Central memory CD4-positive, alpha-beta T cell (primary cell): ENCODE measurements around the gene ATF7.
"Not testable (repeated sequence)": the region's sequence is repeated elsewhere in the genome, so short reads cannot be mapped to it uniquely, and the experiment has no call there.

Experiments
- DNase-seq: peaks from one replicate; pipeline ENCODE4 v3.0.0; 2022

Gene ATF7

DNA sequence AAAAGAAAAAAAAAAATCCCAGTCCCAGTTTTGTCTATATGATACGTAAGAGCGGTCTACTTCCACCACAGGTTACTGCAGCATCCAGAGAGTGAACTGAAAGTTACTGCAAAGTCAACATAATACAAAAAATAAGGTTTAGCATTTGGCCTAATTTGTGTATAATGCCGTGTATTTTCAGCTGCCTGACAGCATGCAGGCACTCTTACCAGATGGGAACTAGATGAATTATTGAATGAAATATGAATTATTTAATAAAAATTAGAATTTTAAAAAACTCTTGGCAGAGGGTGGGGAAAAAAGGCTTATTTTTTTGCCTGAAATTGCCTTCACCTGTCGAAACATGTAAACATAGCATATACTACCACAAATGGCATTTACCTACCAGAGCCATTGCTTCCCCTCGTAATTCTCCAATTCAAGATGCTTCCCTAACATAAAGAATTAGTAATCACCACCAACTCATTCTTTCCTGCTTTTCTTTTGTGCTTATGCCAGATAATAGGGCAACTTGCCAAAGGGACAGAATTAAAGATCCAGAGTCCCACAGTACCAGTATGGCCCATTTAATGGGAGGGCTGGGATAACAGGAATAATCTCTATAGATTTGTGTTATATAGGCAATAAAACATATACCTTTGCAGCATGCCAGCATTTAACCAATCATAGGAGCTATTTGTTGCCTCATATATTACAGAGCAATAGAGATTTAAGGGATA, 31.1 kb downstream of the ATF7 start:
- no peak for DNase-seq

DNA sequence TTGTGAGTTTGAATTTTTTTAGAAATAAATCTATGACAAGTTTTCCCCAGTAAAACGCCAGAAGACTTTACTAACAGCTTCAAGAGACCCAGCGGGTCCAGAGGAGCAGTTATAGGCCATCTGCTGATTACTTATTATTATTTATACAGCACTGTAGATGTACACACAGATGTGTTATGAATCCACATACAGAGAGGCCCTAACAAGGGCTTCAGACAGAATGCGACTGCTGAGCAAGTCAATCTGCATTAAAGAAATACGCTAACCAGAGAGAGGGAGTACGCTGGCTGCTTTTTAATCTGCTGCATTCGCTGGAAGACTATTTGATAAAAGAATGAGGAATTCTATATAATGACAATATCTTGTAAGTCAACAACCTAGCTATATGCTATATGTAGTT, 32.5 kb downstream of the ATF7 start:
- DNase-seq: no peak

DNA sequence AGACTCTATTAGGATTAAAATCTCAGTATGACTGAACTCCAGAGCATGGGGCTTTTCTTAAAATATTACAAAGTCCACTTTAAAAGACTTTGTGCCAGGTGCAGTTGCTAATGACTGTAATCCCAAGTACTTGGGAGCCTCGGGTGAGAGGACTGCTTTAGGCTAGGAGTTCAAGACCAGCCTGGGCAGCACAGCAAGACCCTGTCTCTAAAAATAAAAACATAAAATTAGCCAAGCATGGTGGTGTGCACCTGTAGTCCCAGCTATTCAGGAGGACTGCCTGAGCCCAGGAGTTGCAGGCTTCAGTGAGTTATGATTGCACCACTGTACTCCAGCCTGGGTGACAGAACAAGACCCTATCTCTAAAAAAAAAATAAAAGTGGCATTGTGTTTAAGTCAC, 33.2 kb downstream of the ATF7 start:
- DNase-seq: no peak

DNA sequence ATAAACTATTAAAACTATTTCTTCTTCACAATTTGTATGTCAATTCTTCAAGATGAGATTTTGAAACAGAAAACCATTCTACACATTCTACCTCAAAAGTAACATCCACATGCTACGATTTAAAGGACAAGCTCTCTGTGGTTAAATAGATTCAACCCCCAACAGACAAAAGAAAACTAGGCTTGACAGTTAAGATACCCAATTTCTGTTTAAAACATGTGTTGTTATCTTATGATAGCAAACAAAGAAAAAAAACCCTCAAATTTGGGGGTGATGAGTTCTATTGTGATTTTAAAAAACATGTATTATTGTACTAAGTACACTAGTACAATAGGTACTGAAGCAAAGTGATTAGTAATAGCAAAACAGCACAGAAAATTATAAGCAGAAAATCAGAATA, 33.8 kb downstream of the ATF7 start:
- no peak for DNase-seq

DNA sequence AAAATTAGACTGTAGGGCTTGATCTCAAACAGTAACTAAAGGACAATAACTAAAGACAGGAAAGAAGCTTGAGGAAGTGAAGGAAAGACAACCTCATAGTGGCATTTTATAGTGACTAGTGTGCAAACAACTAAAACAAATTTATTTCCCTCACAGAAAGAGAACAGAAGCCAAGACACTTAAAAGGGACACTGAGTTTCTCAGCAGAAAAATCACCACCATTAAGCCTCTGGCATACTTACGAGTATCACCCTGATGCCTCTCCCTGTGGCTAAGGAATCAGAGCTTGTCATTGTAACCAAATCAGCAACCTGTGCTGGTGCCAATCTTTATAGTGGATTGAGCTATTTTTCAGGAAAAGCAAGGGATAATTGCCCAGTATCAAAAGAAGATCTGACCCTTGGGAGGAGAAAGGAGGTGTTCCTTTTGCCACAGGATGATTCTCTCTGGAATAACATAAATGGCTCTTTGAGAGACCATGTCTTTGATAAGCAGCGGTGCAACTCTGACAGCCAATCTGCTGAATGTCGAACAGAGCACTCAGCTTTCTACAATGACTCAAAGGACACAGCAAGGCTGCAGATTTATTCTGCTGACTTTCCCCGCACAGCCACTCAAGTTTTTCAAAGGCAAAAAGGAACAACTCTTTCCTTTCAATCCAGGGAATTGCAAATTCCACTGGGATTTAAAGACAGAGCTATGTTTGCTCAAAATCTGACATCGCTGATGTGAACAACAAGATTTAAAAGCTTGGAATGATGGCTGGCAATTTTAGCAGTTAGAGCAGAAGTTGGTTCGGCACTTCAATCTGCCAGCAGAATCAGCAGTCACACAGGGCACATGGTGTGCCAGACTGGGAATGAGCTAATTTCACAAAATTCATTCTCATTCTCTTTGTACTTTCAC, 34.6 kb downstream of the ATF7 start:
- no peak for DNase-seq

DNA sequence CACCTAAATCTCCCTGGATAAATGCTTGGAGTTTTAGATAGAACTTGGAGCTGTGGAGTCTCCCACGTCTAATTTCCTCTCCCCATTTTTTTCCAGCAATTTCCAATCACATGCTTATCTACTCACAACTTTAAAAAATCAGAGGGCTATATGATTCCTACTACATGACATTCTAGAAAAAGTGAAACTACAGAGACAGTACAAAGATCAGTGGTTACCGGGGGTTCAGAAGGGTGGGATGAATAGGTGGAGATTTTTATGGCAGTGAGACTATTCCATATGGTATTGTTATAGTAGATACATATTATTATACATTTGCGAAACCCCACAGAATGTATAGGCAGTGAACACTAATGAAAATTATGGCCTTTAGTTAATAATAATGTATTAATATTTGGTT, 35.5 kb downstream of the ATF7 start:
- no peak for DNase-seq

DNA sequence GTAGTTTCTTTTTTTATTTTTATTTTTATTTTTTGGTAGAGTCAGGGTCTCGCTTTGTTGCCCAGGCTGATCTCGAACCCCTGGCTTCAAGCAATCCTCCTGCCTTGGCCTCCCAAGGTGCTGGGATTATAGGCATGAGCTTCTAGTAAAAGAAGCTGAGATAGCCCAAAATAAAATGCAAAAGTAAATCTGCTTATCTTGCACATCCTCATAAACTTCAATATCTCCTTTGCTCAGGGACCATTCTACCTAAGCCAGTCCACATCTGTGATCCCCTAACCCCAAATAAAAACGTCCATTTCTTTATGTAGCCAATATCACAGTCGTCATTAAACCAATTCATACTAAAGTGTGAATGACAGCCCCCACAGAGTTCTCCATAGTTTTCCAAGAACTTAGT, 36.3 kb downstream of the ATF7 start:
- DNase-seq: no peak

DNA sequence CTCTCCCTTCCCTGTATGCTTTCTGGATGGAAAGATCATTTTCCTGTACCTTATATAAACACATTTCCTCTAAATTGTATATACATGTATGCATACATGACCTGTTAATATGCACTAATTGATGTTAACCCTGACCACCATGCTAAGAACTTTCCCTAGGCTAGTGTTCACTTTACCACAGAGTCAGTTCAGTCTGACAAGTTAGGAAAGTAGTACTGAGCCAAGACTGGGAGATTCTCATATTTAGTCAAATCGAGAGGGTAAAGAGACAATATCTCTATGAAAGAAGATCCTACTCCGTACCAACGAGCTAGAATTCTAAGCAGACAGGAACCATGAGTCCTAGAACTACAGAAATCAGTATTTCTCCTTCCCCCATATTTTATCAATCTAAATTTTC, 36.8 kb downstream of the ATF7 start:
- no peak for DNase-seq

DNA sequence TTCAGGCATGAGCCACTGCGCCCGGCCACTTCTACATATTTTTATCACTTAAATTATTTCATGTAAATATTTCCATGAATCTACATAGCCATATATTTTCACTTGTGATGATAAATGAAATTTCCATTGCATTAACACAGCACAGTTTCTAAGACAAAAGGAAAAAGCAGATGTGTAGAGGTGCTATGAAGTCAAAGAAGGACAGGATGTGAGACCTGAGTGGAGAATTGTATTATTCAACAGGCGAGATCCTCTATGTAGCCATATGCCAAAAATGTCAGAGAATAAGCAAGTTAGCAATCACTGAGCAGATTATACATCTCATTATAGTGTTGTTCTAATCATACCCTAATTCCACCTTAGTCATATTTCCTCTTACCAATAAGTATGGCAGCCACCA, 38.1 kb downstream of the ATF7 start:
- DNase-seq: no peak

DNA sequence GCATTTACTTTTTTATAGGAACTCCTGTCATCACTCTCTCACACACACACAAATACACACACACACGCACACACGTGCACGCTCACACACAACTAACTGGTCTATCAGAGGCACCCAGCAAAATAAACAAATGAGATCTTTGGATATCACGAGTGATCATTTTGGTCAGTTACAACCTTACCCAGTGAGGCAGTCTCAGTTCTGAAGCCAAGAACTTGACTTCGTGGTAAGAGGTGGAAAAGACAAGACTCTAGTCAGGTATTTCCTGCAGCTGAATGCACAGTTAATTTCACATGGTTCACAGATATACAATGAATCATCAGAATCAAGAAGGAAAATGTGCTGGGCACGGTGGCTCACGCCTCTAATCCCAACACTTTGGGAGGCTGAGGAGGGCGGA, 39.4 kb downstream of the ATF7 start:
- no peak for DNase-seq

DNA sequence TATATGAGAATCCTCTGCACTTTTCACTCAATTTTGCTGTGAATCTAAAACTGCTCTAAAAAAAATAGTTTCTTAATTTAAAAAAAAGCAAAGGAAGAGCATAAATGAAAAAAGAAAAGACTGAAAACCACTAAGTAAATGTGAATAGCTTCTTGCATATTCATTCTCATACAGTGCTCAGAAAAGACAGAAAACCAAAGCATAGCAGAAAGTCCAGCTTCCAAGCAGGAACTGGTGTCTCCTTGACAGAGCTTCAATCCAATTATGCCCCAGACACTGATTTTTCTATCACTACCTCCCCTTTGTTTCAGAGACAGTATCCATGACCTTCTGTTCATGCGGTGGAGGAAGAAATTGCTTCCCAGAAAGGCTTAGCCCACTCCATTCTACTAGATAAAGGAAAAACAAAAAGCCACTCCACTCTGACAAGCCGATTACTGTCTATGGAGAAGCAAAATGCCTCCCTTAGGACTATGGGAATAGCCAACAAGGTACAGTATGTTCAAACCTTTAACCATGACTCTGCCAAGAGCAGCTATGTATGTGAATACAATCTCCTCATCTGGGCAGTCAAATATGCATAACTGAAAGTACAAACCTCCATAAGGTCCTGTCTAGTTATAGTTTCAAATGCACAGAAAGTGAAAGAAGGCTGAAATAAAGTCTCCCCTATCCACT, 40.6 kb downstream of the ATF7 start:
- no peak for DNase-seq

DNA sequence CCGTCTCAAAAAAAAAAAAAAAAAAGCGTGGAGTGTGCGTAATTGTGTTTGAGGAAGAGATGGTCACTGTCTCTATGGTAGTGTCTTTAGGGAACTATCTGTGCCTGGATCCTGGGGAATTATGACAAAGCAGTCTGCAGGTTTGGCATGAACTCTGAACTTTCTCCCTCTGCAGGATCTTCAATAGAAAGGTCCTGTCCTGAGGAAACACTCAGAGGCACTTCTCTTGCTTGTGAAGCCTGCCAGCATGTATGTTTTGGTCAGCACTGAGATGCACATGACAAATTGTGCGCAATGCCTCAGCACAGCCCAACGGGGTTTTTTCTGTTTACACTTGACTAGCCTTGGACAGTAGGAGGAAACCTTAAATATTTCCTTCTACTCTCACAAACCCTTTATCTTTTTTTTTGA, 46.6 kb downstream of the ATF7 start:
- no peak for DNase-seq

DNA sequence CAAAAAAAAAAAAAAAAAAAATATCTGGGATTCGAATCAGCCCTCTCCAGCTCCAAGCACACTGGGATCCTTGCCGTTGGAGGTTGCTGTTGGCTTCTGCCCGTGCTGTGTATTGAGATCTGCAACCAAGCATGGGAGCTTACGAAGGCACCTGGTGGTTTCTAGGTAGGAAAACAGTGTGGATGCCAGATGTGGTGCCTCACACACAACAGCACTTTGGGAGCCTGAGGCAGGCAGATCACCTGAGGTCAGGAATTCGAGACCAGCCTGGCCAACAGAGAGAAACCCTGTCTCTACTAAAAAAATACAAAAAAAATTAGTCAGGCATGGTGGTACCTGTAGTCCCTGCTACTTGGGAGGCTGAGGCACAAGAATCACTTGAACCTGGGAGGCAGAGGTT, 47.4 kb downstream of the ATF7 start:
- no peak for DNase-seq

DNA sequence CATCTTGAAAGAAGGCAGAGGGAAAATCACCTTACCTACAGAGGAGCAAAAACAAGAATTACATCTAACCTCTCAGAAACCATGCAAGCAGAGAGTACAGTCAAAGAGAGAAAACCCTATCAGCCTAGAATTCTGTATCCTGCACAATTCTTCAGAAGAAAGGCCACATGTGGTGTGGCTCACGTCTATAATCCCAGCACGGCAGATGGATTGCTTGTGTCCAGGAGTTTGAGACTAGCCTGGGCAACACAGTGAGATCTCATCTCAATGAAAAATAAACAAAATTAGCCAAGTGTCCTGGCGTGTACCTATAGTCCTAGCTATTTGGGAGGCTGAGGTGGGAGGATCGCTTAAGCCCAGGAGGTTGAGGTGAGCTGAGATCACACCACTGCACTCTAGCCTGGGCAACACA, 48.2 kb downstream of the ATF7 start:
- no peak for DNase-seq

DNA sequence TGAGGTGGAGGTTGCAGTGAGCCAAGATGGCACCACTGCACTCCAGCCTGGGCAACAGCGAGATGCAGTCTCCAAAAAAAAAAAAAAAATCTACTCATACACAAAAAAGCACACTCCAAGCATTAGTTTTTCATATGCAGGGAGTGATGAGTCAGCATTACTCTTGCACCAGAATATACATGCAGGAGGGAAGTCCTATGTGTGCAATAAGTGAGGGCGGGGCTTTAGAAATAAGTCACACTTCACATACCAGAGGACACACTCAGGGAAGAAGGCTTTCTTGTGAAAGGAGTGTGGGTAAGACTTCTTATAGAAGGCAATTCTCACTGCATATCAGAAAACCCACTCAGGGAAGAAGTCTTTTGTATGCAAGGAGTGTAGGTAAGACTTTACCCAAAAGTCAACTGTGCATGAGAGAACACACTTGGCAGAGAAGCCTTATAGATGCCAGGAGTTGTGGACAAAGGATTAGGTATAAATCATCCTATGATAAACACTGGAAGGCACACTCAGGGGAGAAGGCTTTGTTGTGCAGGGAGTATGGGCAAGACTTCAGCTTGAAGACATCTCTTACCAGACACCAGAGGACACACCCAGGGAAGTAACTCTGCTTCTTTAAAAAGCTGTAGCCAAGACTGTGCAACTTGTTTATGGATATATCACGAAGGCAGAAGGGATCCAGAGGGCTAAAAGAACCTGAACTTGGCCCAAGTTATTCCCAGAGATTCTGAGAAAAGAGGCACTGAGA, 50.5 kb downstream of the ATF7 start:
- DNase-seq: no peak

DNA sequence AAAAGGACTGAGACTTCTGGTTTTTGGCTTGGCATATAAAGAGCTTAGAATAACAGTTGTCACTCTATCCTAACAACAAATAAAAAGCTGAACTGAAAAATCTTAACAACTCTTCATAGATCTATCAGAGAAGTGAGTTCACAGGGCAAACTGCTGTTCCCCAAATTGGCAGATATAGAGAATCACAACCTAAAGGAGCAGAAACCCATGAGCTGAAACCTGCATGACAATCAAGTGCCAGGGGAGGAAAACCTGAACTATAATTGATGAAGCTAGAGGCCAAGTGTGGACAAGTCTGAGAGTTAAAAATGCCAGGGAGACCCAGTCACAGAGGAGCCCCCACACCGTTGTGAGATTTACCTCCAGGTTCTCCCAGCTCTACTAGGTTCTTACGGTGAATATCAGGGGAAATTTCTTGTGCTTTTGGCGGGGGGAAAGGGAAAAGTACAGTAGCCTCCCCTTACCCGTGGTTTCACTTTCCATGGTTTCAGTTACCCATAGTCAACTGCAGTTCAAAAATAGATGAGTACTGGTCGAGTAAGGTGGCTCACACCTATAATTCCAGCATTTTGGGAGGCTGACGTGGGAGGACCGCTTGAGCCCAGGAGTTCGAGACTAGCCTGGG, 53.9 kb downstream of the ATF7 start:
- no peak for DNase-seq

DNA sequence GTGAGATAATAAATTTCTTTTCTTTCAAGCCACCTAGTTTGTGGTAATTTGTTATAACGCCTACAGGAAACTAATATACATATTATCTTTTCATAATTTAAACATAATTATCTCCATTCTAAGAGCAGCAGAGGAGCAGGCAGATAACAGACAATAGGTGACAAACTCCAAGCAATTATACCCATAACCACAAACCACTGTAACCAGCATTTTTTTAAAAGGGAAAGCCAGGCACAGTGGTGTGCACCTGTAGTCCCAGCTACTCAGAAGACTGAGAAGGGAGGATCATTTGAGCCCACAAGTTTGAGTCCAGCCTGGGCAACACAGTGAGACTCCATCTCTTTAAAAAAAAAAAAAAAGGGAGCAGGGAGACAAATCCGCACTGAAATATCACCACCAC, 54.9 kb downstream of the ATF7 start:
- DNase-seq: no peak

DNA sequence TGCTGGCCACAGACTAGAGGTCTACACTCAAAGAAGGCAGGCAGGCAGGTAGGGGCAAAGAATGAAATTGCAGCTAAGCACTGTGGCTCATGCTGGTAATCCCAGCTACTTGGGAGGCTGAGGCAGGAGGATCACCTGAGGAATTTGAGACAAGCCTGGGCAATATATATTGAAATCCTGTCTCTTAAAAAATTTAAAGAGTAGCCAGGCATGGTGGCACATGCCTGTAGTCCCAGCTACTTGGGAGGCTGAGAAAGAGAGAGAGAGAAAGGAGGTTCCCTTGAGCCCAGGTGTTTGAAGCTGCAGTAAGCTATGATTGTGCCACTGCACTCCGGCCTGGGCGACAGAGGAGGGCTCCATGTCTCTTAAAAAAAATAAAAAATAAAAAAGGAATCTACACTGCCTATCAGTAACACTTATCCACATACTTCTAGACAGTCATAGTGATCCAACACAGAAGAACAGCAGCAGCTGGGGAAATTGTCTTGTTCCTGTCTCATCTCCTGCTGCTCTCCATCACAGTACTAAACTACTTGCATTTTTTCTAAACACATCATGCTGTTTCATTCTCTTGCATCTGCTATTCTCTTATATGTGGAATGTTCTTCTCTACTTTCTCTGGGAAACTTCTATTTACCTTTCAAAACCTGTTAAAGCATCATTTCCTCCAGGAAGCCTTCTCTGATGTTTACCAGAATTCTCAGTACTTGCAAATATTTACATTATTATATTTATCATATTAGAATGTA, 57.2 kb downstream of the ATF7 start:
- DNase-seq: no peak

DNA sequence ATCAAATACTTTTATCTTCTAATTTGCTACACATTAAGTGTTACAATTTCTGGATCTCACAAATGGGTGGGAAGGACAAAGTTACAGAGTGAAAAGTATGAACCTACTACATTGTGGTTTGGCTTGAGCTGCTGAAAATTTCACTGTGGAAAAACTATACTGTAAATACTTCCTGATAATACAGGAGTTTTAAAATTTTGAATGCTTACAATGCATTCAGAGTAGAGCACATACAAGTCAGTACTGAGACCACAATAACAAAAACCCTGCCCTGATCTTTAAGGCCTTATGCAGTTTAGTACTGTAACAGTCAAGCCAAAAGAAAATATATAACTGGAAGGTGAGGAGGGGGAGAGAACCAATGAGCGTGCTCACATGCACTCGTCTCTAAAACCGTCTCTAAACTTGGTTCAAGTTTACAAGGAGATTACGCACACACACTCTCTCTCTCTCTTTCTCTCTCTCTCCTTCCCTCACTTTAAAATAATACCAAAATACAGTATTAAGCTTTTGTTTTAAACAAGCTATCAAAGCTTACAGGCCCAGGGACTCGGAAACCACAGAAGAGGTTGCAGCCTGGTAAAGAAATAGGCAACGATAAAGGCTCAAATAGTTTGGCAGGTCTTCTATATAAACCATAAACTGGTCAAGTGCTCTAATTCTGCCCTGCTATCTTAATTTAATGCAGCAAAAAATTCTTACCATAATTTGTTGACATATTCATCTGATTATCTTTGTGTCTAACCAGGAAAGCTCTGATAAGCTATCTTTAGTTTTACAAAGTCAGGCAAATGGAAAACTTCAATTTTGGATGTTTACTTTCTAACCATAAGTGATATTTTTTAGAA, 58.0 kb downstream of the ATF7 start:
- no peak for DNase-seq

DNA sequence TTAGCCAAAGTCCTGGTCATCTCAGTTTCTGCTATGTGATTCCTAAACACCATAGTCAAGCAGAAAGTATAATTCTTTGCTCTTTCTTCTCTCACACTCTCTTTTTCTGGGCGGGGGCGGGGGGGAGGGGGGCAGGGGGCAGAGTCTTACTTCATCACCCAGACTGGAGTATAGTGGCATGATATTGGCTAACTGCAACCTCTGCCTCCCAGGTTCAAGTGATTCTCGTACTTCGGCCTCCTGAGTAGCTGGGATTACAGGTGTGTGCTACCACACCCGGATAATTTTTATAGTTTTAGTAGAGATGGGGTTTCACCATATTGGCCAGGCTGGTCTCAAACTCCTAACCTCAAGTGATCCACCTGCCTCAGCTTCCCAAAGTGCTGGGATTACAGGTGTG, 60.8 kb downstream of the ATF7 start:
- DNase-seq: not testable (repeated sequence)

DNA sequence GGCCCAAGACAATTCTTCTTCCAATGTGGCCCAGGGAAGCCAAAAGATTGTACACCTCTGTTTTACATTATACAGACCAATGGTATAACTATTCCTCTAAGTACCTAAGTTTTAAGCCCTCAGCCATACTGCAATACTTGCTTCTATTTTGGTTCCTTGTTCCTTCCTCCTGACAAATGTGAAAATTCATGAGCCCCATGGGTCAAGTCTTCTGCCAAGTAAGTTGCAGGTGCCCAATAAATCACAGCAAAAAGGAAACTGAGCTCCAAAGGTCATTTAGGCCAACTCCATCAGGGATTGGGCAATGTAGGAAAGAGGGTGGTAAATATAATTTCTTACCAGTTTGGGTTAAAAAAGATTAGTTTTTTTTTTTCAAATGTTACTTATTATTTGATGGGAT, 61.2 kb downstream of the ATF7 start:
- DNase-seq: no peak
